ENCODE data around the gene ETV5.

GRCh38 chr3:186057594-186057993 lies 51.3 kb downstream of the ETV5 start:
- TF ChIP-seq CTCF (IDR thresholded peaks at IDR 0.05; ENCODE audit: insufficient read depth, low read length, poor library complexity, severe bottlenecking), result no peak
- no peak for TF ChIP-seq EZH2phosphoT487 (conservative IDR thresholded peaks at IDR 0.05; ENCODE audit: low read length)

Measured in SU-DHL-6 (cell line).